BLaER1 treated with 17β-estradiol and CSF1 and Interleukin-3, amounts not matched to agents 10 nM and 100 nM (cell line): ENCODE results near the gene WNT3A.

ENCODE experiments used
- H3K27ac ChIP-seq, 11 experiments: shearing (Covaris generic); formaldehyde crosslinking; 2 replicates each; pipeline ENCODE4 v1.8.1; 2022
- H3K27me3 ChIP-seq, 11 experiments: shearing (Covaris generic); formaldehyde crosslinking; 2 replicates each; pipeline ENCODE4 v1.8.1; 2022
- H3K36me3 ChIP-seq, 11 experiments: shearing (Covaris generic); formaldehyde crosslinking; 2 replicates each; pipeline ENCODE4 v1.8.1; 2022
- H3K4me1 ChIP-seq, 10 experiments: shearing (Covaris generic); formaldehyde crosslinking; 2 replicates each; pipeline ENCODE4 v1.8.1; 2022
- H3K4me2 ChIP-seq, 11 experiments: shearing (Covaris generic); formaldehyde crosslinking; 2 replicates each; pipeline ENCODE4 v1.8.1; 2022
- H3K4me3 ChIP-seq, 10 experiments: shearing (Covaris generic); formaldehyde crosslinking; 2 replicates each; pipeline ENCODE4 v1.8.1; 2022
- H3K9ac ChIP-seq, 11 experiments: shearing (Covaris generic); formaldehyde crosslinking; 2 replicates each; pipeline ENCODE4 v1.8.1; 2022
- H3K9me3 ChIP-seq, 11 experiments: shearing (Covaris generic); formaldehyde crosslinking; replicated peaks in 1 of 11; 2 replicates each; pipeline ENCODE4 v1.8.1; 2022
- H4K20me1 ChIP-seq, 11 experiments: shearing (Covaris generic); formaldehyde crosslinking; 2 replicates each; pipeline ENCODE4 v1.8.1; 2022
- Cebpa-rat ChIP-seq, 11 experiments: shearing (Covaris generic); IDR thresholded peaks; 2 replicates each; pipeline ENCODE4 v1.8.1; 2022

Gene WNT3A

DNA sequence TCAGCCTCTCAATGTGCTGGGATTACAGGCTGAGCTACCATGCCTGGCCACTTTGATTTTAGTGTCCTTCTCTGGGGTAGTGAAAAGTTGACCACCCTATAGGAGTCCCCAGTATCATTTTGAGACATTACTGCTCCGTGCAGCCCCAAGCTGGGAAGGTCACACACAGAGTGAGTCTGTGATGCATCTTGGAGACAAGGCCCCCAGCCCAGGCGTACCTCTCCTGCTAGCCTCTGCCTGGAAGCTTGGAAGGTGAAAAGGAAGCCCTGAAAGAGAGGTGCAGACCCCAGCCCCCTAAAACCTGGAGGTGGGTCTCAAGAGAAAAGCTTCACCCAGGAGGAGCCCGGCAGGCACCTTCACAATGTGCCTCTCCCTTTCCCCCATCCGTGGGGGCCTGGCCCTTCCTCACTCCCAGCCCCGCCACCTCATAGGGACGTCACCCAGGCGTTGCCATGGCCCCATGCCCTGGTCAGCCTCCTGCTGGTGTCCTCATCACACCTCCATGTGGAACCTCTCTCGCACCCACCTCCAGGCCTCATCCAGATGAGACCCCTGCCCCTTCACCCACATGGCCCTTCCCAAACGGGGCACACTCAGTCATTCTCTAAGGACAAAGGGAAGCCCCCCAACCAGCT, 70.1 kb downstream of the WNT3A start:
- no peak for TF ChIP-seq Cebpa-rat (IDR thresholded peaks at IDR 0.05)
- H3K4me1 ChIP-seq = peaks cover 29 to 48% (median 37%) of the 10 kb centered on the region in 10 experiments
- H3K4me3 ChIP-seq = no peak overlapping the region
- H4K20me1 ChIP-seq = peaks cover 19 to 81% (median 52%) of the 10 kb centered on the region in 11 experiments; a peak in 19 of 22 replicates
- no peaks in the 10 kb centered on the region for H3K27me3 ChIP-seq
- H3K9ac ChIP-seq = no peak overlapping the region
- no peaks in the 10 kb centered on the region for H3K9me3 ChIP-seq
- H3K27ac ChIP-seq = peak overlapping the region in 3 of 11 experiments; percentile 43 to 45 (median 44); a peak in 5 of 22 replicates
- H3K4me2 ChIP-seq = peak overlapping the region in 2 of 11 experiments; percentile 58 to 66; a peak in 2 of 22 replicates
- no peaks in the 10 kb centered on the region for H3K36me3 ChIP-seq

DNA sequence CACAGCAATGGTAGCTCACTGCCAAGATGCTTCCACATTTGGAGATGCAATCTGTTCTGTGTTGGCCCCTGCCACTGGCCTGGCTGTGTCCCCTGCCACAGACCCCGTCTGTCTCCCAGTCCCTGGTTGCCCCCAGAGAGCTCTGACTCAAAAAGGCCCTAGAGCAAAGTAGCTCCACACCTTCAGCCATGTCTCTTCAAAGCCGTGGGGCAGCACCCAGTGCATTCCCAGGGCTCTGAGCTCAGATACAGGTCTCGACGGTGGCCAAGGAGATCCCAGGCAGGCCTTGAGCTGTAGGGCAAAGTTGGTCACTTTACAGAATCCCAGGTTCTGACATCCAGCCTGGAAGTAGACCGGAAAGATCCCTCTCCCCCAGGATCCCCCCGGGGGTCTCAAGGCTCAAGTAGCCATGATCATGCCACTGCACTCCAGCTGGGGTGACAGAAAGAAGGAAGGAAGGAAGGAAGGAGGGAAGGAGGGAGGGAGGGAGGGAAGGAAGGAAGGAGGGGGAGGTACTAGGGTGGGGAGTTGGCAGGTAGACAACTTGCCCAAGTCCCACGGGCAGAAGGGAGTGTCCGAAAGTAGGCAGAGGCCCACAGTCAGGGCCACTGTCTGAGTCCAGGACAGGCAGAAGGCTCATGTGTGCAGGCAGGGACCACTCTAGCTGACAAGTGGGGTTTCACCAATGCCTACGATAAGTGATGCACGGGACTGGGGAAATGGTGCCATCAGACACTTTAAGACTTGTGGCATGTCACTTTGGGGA, 71.0 kb downstream of the WNT3A start:
- no peak for TF ChIP-seq Cebpa-rat (IDR thresholded peaks at IDR 0.05)
- H3K4me2 ChIP-seq = peak overlapping the region in 9 of 11 experiments; percentile 36 to 99 (median 56); a peak in 18 of 22 replicates

DNA sequence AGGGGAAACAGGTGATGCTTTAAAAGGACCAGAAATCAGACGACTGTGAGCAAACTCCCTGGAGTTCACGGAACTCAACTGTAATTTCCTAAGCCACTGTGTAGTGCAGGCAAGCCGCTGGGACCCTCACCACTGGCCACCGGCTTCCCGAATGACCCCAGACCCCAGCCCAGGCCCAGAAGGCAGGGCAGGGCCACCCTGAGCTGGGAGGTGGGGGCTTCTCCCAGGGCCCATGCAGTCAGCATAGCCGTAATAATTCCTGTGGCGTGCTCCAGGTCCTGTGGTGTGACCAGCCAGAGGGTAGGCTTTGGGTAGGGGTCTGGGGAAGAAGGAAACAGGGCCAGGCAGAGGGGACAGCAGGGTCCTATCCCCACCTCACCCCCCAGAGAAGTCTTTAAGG, 72.2 kb downstream of the WNT3A start:
- Histone ChIP-seq H3K4me1 (peaks cover 30 to 51% (median 40%) of the 10 kb centered on the region in 10 experiments), H3K9ac (peak overlapping the region in 4 of 11 experiments; percentile 4 to 28 (median 26); a peak in 2 of 22 replicates), H3K9me3 (no peaks in the 10 kb centered on the region), H3K4me2 (peak overlapping the region in 10 of 11 experiments; percentile 2 to 99 (median 54); a peak in 19 of 22 replicates), H4K20me1 (peaks cover 27 to 75% (median 57%) of the 10 kb centered on the region in 11 experiments), H3K27me3 (no peaks in the 10 kb centered on the region), H3K4me3 (no peak overlapping the region), H3K27ac (0 out of 22 replicates have a peak overlapping the region, but pooled peaks of 1 of the 11 experiments have one; percentile 16), H3K36me3 (peaks cover 0 to 8% (median 6%) of the 10 kb centered on the region in 11 experiments; a peak in 8 of 22 replicates)
- TF ChIP-seq Cebpa-rat (IDR thresholded peaks at IDR 0.05) = no peak

More for the DNA sequence above, 71.0 kb downstream of the WNT3A start:
- Histone ChIP-seq H3K4me1 (peaks cover 29 to 48% (median 37%) of the 10 kb centered on the region in 10 experiments), H3K27ac (peak overlapping the region in 3 of 11 experiments; percentile 43 to 45 (median 44); a peak in 5 of 22 replicates), H3K27me3 (no peaks in the 10 kb centered on the region), H3K9me3 (no peaks in the 10 kb centered on the region), H3K4me3 (no peak overlapping the region), H3K9ac (0 out of 22 replicates have a peak overlapping the region, but pooled peaks of 1 of the 11 experiments have one; percentile 41), H3K36me3 (no peaks in the 10 kb centered on the region), H4K20me1 (peaks cover 20 to 76% (median 52%) of the 10 kb centered on the region in 11 experiments; a peak in 19 of 22 replicates)

DNA sequence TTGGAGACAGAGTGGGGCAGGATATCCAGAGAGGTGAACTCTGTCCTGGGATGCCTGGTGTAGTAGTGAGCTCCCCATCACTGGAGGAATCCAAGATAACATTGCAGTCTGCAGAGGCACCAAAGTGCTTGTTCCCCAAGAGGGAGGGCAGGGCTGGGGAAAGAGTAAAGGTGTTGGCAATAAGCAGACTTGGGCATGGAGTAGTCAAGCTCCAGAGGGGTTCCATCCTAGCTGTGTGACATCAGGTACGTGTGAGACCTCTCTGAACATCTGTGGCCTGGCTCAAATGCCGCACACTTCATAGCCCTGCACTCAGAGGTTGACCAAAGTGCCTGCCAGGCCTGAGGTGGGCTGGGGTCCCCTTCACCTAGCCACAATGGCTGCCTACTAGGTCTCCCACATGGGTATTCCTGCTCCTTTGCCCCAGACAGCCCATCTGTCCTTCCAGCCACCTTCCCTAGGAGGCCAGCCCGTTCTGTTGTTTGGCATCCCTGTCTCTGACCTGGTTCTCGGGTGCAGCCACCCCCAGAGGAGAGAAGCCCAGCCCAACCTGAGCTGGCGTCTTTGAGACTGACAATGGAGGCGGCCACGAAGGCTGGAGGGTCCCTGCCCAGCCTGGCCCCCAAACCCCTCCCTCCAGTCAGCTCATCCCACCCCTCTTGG, 72.9 kb downstream of the WNT3A start:
- no peaks in the 10 kb centered on the region for H3K27me3 ChIP-seq
- H3K9me3 ChIP-seq = no peaks in the 10 kb centered on the region
- peaks cover 0 to 14% (median 9%) of the 10 kb centered on the region in 11 experiments; a peak in 12 of 22 replicates for H3K36me3 ChIP-seq
- no peak for TF ChIP-seq Cebpa-rat (IDR thresholded peaks at IDR 0.05)
- H4K20me1 ChIP-seq = peaks cover 32 to 75% (median 58%) of the 10 kb centered on the region in 11 experiments
- H3K4me3 ChIP-seq = no peak overlapping the region
- H3K27ac ChIP-seq = no peak overlapping the region
- H3K4me1 ChIP-seq = peaks cover 37 to 58% (median 48%) of the 10 kb centered on the region in 10 experiments
- peak overlapping the region in 2 of 11 experiments; percentile 4 to 99; a peak in 1 of 22 replicates for H3K9ac ChIP-seq
- H3K4me2 ChIP-seq = peak overlapping the region in 8 of 11 experiments; percentile 2 to 100 (median 52); a peak in 10 of 22 replicates

DNA sequence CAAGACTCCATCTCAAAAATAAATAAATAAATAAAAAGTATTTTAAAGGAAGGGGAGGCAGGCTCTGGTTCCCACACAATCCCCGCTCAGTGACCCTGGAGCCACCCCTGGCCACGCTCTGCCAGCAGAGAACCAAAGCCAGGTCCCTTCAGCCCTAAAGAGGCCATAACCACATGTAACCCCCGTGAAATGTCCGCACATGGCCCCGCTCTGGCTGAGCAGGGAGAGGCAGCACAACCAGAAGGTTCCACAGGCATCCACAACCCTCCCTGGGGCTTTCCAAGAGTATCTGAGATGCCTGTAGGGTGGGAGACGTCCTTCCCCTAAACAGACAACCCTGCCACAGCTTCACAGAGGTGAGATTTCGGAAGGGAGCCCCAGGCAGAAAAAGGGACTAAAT, 74.3 kb downstream of the WNT3A start:
- H4K20me1 ChIP-seq = peaks cover 40 to 75% (median 58%) of the 10 kb centered on the region in 11 experiments
- TF ChIP-seq Cebpa-rat (IDR thresholded peaks at IDR 0.05) = no peak
- peaks cover 51 to 72% (median 62%) of the 10 kb centered on the region in 10 experiments for H3K4me1 ChIP-seq
- peak overlapping the region; percentile 91 to 100 (median 98) for H3K4me2 ChIP-seq
- peaks cover 4 to 28% (median 21%) of the 10 kb centered on the region in 11 experiments; a peak in 16 of 22 replicates for H3K36me3 ChIP-seq
- peak overlapping the region in 9 of 11 experiments; percentile 96 to 100 (median 99); a peak in 20 of 22 replicates for H3K27ac ChIP-seq
- no peaks in the 10 kb centered on the region for H3K9me3 ChIP-seq
- peak overlapping the region; percentile 90 to 100 (median 99) for H3K4me3 ChIP-seq
- peak overlapping the region; percentile 96 to 100 (median 99) for H3K9ac ChIP-seq
- no peaks in the 10 kb centered on the region for H3K27me3 ChIP-seq

DNA sequence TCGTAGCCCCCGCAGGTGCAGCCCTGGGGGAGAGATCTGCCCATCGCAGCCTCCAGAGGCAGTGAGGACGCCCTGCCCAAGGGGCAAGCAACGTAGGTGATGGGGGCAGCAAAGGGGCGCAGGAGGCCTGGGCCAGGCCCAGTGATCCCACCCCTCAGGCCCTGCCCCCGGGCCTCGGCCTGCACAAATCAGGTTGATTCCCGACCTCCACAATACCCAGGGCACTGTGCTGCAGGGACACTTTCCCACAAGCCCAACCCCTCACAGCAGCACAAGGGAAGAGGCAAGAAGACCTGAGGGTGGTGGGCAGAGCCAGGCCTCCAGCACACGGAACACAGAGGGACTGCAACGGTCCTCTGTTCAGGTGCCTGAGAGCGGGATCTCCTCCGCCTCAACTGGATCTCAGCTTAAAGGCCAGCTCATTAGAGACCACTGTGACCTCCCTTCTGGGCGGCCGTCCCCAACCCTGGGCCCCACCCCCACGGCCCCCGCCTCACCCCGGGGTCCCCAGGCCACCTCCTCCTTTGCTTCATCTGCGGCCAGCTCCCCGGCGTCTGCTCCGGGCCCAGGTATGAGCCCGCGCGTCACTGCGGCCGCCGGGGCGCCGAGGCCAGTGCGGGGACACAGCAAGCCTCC, 74.9 kb downstream of the WNT3A start:
- Histone ChIP-seq H4K20me1 (peaks cover 45 to 75% (median 62%) of the 10 kb centered on the region in 11 experiments), H3K9me3 (no peaks in the 10 kb centered on the region), H3K36me3 (peaks cover 9 to 34% (median 27%) of the 10 kb centered on the region in 11 experiments; a peak in 17 of 22 replicates), H3K4me3 (peak overlapping the region; percentile 90 to 100 (median 99)), H3K9ac (peak overlapping the region; percentile 96 to 100 (median 99)), H3K27me3 (no peaks in the 10 kb centered on the region), H3K4me1 (peaks cover 57 to 77% (median 67%) of the 10 kb centered on the region in 10 experiments), H3K27ac (peak overlapping the region; percentile 73 to 100 (median 99)), H3K4me2 (peak overlapping the region; percentile 91 to 100 (median 98))
- no peak for TF ChIP-seq Cebpa-rat (IDR thresholded peaks at IDR 0.05)

DNA sequence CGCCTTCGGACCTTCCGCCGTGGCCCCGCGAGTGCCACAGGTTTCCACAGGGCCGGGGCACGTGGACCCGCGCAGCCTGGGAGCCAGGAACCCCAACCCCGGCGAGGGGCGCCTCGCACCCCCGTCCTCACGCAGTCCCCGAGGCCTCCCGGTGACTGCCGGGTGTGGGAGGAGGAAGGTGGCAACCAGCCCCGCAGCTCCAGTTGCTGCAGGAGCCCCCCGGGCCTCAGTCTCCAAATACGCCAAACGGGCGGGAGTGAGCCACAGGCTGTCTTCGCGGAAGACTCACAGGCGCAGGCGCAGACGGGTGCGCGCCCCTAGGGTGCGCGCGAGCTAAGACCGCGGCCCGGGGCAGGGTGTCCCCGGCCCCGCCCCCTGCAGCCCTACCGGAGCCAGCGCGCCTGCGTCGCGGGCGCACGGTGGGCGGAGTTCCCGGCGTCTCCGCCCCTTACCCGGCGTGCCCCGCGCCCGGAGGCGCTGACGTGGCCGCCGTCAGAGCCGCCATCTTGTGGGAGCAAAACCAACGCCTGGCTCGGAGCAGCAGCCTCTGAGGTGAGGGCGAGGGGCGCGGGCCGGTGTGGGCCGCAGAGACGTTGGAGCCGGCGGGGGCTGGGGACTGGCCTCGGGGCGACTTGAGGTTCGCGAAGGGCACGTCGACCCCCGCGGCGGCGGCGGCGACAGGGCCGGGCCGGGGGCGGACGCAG, 75.6 kb downstream of the WNT3A start, which contains the start of gene ARF1:
ARF1 (plus strand) TSS at position 495 of the 704 bp plus-strand sequence. CDS start 14,407 bp downstream, outside the sequence.
- peaks cover 52 to 75% (median 63%) of the 10 kb centered on the region in 11 experiments for H4K20me1 ChIP-seq
- peak within 1 kb of the TSS; percentile 90 to 100 (median 99) for H3K4me3 ChIP-seq
- TF ChIP-seq Cebpa-rat (IDR thresholded peaks at IDR 0.05) = no peak
- no peaks in the 10 kb centered on the region for H3K27me3 ChIP-seq
- H3K9ac ChIP-seq = peak within 1 kb of the TSS; percentile 96 to 100 (median 99)
- peak within 1 kb of the TSS; percentile 96 to 100 (median 99) for H3K27ac ChIP-seq
- no peaks in the 10 kb centered on the region for H3K9me3 ChIP-seq
- peak within 1 kb of the TSS; percentile 96 to 100 (median 98) for H3K4me2 ChIP-seq
- peaks cover 63 to 79% (median 73%) of the 10 kb centered on the region in 10 experiments for H3K4me1 ChIP-seq
- peaks cover 10 to 40% (median 33%) of the 10 kb centered on the region in 11 experiments; a peak in 19 of 22 replicates for H3K36me3 ChIP-seq
